Osteoblast (primary cell): ENCODE measurements around the gene CPT1B. TPM values are rescaled to one million over a fixed set of nuclear protein-coding genes. Genes with fewer than 3 reads are reported as not detected.
A peak's percentile ranks its signal among the peaks of the same experiment; 100 is the strongest.

Experiments used
- DNase-seq: peaks from one replicate; pipeline ENCODE4 v3.0.0; 2011; ENCODE audit warnings: low spot score, mixed read lengths; ENCODE audit not compliant: insufficient read length; ENCODE audit errors: missing footprints
- H2AFZ ChIP-seq: 2 replicates; pipeline ENCODE4 v1.6.0; 2011; ENCODE audit warnings: mild to moderate bottlenecking, low read length
- H3K27ac ChIP-seq: 2 replicates; pipeline ENCODE4 v1.5.1; 2011; ENCODE audit warnings: mild to moderate bottlenecking, low read depth, low read length, moderate library complexity
- H3K27me3 ChIP-seq: 2 replicates; pipeline ENCODE4 v1.6.0; 2012; ENCODE audit warnings: mild to moderate bottlenecking, control low read depth, inconsistent platforms, low read length, moderate library complexity; ENCODE audit not compliant: insufficient read depth
- H3K36me3 ChIP-seq: 2 replicates; pipeline ENCODE4 v1.5.1; 2011; ENCODE audit warnings: mild to moderate bottlenecking, low read length, control low read depth, moderate library complexity; ENCODE audit not compliant: insufficient read depth
- H3K4me1 ChIP-seq: 2 replicates; pipeline ENCODE4 v1.5.1; 2011; ENCODE audit warnings: mild to moderate bottlenecking, low read length, control low read depth, moderate library complexity; ENCODE audit not compliant: insufficient read depth
- H3K4me2 ChIP-seq: 2 replicates; pipeline ENCODE4 v1.6.0; 2011; ENCODE audit warnings: mild to moderate bottlenecking, low read length; ENCODE audit not compliant: insufficient read depth
- H3K4me3 ChIP-seq: fragments of 200-600 bp; sonication (generic); 3 replicates; pipeline ENCODE4 v1.5.1; 2012; ENCODE audit warnings: mild to moderate bottlenecking, low read length, inconsistent platforms; ENCODE audit not compliant: insufficient read depth
- H3K79me2 ChIP-seq: 2 replicates; pipeline ENCODE4 v1.6.0; 2012; ENCODE audit warnings: mild to moderate bottlenecking, low read length, control low read depth, inconsistent platforms; ENCODE audit not compliant: insufficient read depth
- H3K9me3 ChIP-seq: 2 replicates; pipeline ENCODE4 v1.5.1; 2011; ENCODE audit warnings: low read depth, low read length, control low read depth
- H4K20me1 ChIP-seq: 2 replicates; pipeline ENCODE4 v1.6.0; 2012; ENCODE audit warnings: mild to moderate bottlenecking, low read length, control low read depth; ENCODE audit not compliant: insufficient read depth
- total RNA-seq: library from RNA; depleted of rRNA; stranded (reverse); fragments of >200 nt; gene quantifications from 2 replicates; pipeline ENCODE4 v1.2.3, GENCODE V29; 2012
- TF ChIP-seq, protein P1 (sequence below): IDR thresholded peaks from 2 replicates; pipeline ENCODE4 v1.5.1; 2011; ENCODE audit warnings: mild to moderate bottlenecking, low read depth, low read length, moderate library complexity; ENCODE audit errors: extremely low read depth

Gene CPT1B
- total RNA-seq, 1 donor, result 1.8 TPM

DNA sequence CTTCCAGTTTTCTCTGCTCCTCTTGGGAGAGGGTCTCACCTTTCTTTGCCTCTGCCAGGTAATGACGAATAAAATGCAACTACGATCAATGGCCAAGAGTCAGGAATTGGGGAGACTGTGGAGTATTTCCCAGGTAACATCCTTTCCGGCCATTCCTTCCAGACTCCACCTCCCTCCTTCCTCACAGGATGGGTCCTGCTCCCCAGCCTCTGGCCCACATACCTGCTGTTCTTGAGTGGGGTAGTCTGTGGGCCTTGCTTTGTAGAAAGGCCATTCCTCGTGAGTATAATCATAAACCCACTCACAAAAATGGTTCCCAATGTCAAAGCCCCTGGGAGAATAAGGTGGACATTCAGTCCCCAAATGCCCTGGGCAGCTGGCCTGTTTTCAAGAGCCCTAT is 1.5 kb upstream of the CPT1B start:
- Histone ChIP-seq H3K27me3 (no peaks in the 10 kb centered on the region), H3K4me3 (no peak overlapping the region), H3K79me2 (peaks cover 13% of the 10 kb centered on the region), H3K36me3 (peaks cover 7% of the 10 kb centered on the region), H3K4me1 (peaks cover 25% of the 10 kb centered on the region), H3K9me3 (no peaks in the 10 kb centered on the region), H3K27ac (no peak overlapping the region), H2AFZ (no peak overlapping the region), H3K4me2 (no peak overlapping the region), H4K20me1 (no peaks in the 10 kb centered on the region)
- TF ChIP-seq, protein P1, sequence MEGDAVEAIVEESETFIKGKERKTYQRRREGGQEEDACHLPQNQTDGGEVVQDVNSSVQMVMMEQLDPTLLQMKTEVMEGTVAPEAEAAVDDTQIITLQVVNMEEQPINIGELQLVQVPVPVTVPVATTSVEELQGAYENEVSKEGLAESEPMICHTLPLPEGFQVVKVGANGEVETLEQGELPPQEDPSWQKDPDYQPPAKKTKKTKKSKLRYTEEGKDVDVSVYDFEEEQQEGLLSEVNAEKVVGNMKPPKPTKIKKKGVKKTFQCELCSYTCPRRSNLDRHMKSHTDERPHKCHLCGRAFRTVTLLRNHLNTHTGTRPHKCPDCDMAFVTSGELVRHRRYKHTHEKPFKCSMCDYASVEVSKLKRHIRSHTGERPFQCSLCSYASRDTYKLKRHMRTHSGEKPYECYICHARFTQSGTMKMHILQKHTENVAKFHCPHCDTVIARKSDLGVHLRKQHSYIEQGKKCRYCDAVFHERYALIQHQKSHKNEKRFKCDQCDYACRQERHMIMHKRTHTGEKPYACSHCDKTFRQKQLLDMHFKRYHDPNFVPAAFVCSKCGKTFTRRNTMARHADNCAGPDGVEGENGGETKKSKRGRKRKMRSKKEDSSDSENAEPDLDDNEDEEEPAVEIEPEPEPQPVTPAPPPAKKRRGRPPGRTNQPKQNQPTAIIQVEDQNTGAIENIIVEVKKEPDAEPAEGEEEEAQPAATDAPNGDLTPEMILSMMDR, result no peak
- peak; percentile 73 for DNase-seq

- Histone ChIP-seq H3K4me3 (peak overlapping the region; percentile 55), H3K4me2 (peak overlapping the region; percentile 55), H3K4me1 (peaks cover 25% of the 10 kb centered on the region), H3K27ac (no peak overlapping the region), H3K79me2 (peaks cover 13% of the 10 kb centered on the region), H3K9me3 (no peaks in the 10 kb centered on the region), H3K27me3 (no peaks in the 10 kb centered on the region), H2AFZ (no peak overlapping the region), H3K36me3 (peaks cover 7% of the 10 kb centered on the region), H4K20me1 (no peaks in the 10 kb centered on the region)
- no peak for DNase-seq
- TF ChIP-seq, protein P1, result no peak
Measured at GRCh38 chr22:50578776-50579310, 616 bp upstream of the CPT1B start.

DNA sequence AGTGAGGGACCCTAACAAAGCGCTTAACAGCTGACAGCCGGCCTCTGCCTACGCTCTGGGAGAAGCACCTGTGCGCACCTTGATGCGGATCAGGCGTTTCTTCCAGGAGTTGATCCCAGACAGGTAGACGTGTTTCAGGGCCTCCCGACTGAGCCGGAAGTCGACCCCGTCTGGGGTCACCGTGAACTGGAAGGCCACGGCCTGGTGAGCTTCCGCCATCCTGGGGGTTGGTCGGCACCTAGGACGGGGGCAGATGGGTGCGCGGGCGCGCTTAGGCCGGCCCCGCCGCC is 585 bp downstream of the CPT1B start:
- Histone ChIP-seq H4K20me1 (no peaks in the 10 kb centered on the region), H3K4me3 (no peak overlapping the region), H3K36me3 (peaks cover 7% of the 10 kb centered on the region), H3K27me3 (no peaks in the 10 kb centered on the region), H3K79me2 (peaks cover 8% of the 10 kb centered on the region), H3K27ac (no peak overlapping the region), H3K4me1 (peaks cover 18% of the 10 kb centered on the region), H3K4me2 (no peak overlapping the region), H2AFZ (no peak overlapping the region), H3K9me3 (no peaks in the 10 kb centered on the region)
- peak; percentile 30 for DNase-seq
- TF ChIP-seq, protein P1, result no peak

- no peak overlapping the region for H3K4me2 ChIP-seq
- DNase-seq, result peak; percentile 89
- no peaks in the 10 kb centered on the region for H4K20me1 ChIP-seq
- peaks cover 17% of the 10 kb centered on the region for H3K4me1 ChIP-seq
- H3K27me3 ChIP-seq, result no peaks in the 10 kb centered on the region
- peaks cover 7% of the 10 kb centered on the region for H3K36me3 ChIP-seq
- no peak overlapping the region for H3K27ac ChIP-seq
- peaks cover 8% of the 10 kb centered on the region for H3K79me2 ChIP-seq
- TF ChIP-seq, protein P1, result no peak
- no peak overlapping the region for H2AFZ ChIP-seq
- no peaks in the 10 kb centered on the region for H3K9me3 ChIP-seq
- H3K4me3 ChIP-seq, result no peak overlapping the region
Measured at GRCh38 chr22:50576806-50577696, 1.2 kb downstream of the CPT1B start.
